ENCODE results near the gene PDE9A.
"Not testable (repeated sequence)": the region's sequence is repeated elsewhere in the genome, so short reads cannot be mapped to it uniquely, and the experiment has no call there.

PDE9A gene

DNA sequence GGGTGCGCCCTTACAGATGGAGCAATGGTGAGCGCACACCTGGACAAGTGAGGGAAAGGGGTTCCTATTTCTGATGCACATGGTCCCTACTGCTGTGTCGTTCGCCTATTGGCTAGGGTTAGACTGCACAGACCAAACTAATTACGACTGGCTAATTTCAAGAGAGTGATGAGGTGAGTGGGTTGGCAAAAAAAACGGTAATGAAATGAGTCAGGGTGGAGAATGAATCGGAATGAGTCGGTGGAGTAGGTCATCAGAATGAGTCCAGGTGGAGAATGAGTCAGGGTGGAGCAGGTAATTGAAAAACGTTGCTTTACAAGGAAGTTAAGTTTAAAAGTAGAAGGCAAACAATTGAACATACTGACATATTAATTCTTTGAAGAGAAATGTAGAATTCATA is 146.1 kb downstream of the PDE9A start:
- Histone ChIP-seq H3K79me2 (ENCODE audit: insufficient read depth, low read length) (no peaks in the 10 kb centered on the region), H3K4me1 (ENCODE audit: insufficient read depth, low read length) (no peaks in the 10 kb centered on the region), H3K9me3 (ENCODE audit: insufficient read depth, low read length, severe bottlenecking) (no peaks in the 10 kb centered on the region), H4K20me1 (ENCODE audit: insufficient read depth, low read length) (no peaks in the 10 kb centered on the region), H3K27ac (ENCODE audit: low read length) (no peak overlapping the region), H2AFZ (ENCODE audit: low read depth, low read length) (no peak overlapping the region), H3K36me3 (ENCODE audit: insufficient read depth, low read length) (no peaks in the 10 kb centered on the region), H3K27me3 (ENCODE audit: insufficient read depth, low read length, poor library complexity) (no peaks in the 10 kb centered on the region), H3K4me3 (ENCODE audit: low read depth in 1 of 2, low read length in 2 of 2) (no peak overlapping the region), H3K9ac (ENCODE audit: low read depth, low read length) (no peak overlapping the region), H3K4me2 (ENCODE audit: insufficient read depth, low read length) (no peak overlapping the region)
- no peak for DNase-seq
- ATAC-seq (ENCODE audit: insufficient read depth, low read depth), result no peak
- TF ChIP-seq, protein P1, sequence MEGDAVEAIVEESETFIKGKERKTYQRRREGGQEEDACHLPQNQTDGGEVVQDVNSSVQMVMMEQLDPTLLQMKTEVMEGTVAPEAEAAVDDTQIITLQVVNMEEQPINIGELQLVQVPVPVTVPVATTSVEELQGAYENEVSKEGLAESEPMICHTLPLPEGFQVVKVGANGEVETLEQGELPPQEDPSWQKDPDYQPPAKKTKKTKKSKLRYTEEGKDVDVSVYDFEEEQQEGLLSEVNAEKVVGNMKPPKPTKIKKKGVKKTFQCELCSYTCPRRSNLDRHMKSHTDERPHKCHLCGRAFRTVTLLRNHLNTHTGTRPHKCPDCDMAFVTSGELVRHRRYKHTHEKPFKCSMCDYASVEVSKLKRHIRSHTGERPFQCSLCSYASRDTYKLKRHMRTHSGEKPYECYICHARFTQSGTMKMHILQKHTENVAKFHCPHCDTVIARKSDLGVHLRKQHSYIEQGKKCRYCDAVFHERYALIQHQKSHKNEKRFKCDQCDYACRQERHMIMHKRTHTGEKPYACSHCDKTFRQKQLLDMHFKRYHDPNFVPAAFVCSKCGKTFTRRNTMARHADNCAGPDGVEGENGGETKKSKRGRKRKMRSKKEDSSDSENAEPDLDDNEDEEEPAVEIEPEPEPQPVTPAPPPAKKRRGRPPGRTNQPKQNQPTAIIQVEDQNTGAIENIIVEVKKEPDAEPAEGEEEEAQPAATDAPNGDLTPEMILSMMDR (IDR thresholded peaks at IDR 0.05; ENCODE audit: borderline replicate concordance, extremely low read depth, low read length, poor library complexity, severe bottlenecking), result no peak
- no peak for TF ChIP-seq EZH2 (IDR thresholded peaks at IDR 0.05; ENCODE audit: borderline replicate concordance, low read depth, low read length, severe bottlenecking)

DNA sequence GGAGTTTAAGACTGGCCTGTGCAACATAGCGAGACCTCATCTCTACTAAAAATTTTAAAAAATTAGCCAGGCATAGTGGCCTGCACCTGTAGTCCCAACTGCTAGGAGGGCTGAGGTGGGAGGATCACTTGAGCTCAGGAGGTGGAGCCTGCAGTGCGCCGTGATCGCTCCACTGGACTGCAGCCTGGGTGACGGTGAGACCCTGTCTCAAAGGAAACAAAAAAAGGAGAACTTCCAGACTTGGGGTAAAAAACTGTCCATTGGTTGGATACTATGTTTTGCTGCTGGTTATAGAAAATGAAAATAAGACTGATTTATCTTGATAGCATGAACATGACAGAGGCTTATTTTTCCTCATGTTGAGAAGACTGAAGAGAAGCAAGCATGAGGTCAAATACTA is 146.5 kb downstream of the PDE9A start:
- Histone ChIP-seq H4K20me1 (ENCODE audit: insufficient read depth, low read length) (no peaks in the 10 kb centered on the region), H3K9me3 (ENCODE audit: insufficient read depth, low read length, severe bottlenecking) (no peaks in the 10 kb centered on the region), H3K36me3 (ENCODE audit: insufficient read depth, low read length) (no peaks in the 10 kb centered on the region), H3K27ac (ENCODE audit: low read length) (no peak overlapping the region), H3K4me3 (ENCODE audit: low read depth in 1 of 2, low read length in 2 of 2) (no peak overlapping the region), H3K4me1 (ENCODE audit: insufficient read depth, low read length) (no peaks in the 10 kb centered on the region), H3K9ac (ENCODE audit: low read depth, low read length) (no peak overlapping the region), H3K79me2 (ENCODE audit: insufficient read depth, low read length) (no peaks in the 10 kb centered on the region), H3K27me3 (ENCODE audit: insufficient read depth, low read length, poor library complexity) (no peaks in the 10 kb centered on the region), H2AFZ (ENCODE audit: low read depth, low read length) (no peak overlapping the region), H3K4me2 (ENCODE audit: insufficient read depth, low read length) (no peak overlapping the region)
- ATAC-seq (ENCODE audit: insufficient read depth, low read depth) (no peak), DNase-seq (no peak)
- TF ChIP-seq EZH2 (IDR thresholded peaks at IDR 0.05; ENCODE audit: borderline replicate concordance, low read depth, low read length, severe bottlenecking), result no peak
- TF ChIP-seq, protein P1 (IDR thresholded peaks at IDR 0.05; ENCODE audit: borderline replicate concordance, extremely low read depth, low read length, poor library complexity, severe bottlenecking), result no peak

DNA sequence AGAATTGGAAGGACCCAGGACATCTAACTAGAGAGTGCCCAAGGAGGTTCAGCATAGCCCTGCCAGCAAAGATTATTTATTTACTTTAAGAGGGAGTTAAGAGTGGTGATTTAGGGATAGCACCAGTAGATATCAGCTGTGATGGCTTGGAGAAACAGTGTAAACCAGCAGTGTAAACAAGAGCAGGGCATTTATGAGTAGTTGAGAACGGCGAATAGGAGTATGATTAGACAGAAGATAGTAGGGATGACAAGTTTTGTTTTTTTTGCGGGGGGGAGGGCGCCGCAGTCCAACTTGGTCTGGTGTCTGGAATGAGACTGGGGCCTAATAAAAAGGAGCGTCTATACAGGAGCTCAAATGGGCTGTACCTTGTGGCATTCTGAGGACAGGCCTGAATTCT is 148.2 kb downstream of the PDE9A start:
- H3K27ac ChIP-seq (ENCODE audit: low read length); H3K4me3 ChIP-seq (ENCODE audit: low read depth in 1 of 2, low read length in 2 of 2); H3K27me3 ChIP-seq (ENCODE audit: insufficient read depth, low read length, poor library complexity); H3K4me2 ChIP-seq (ENCODE audit: insufficient read depth, low read length); H3K9ac ChIP-seq (ENCODE audit: low read depth, low read length); H3K36me3 ChIP-seq (ENCODE audit: insufficient read depth, low read length); H3K4me1 ChIP-seq (ENCODE audit: insufficient read depth, low read length); H3K9me3 ChIP-seq (ENCODE audit: insufficient read depth, low read length, severe bottlenecking); H4K20me1 ChIP-seq (ENCODE audit: insufficient read depth, low read length); ATAC-seq (ENCODE audit: insufficient read depth, low read depth); H3K79me2 ChIP-seq (ENCODE audit: insufficient read depth, low read length); DNase-seq; H2AFZ ChIP-seq (ENCODE audit: low read depth, low read length): not testable (repeated sequence)

- Histone ChIP-seq H3K4me2 (ENCODE audit: insufficient read depth, low read length) (no peak overlapping the region), H3K27me3 (ENCODE audit: insufficient read depth, low read length, poor library complexity) (peaks cover 3% of the 10 kb centered on the region), H3K4me1 (ENCODE audit: insufficient read depth, low read length) (no peaks in the 10 kb centered on the region), H4K20me1 (ENCODE audit: insufficient read depth, low read length) (no peaks in the 10 kb centered on the region), H3K27ac (ENCODE audit: low read length) (no peak overlapping the region), H3K79me2 (ENCODE audit: insufficient read depth, low read length) (no peaks in the 10 kb centered on the region), H2AFZ (ENCODE audit: low read depth, low read length) (no peak overlapping the region), H3K36me3 (ENCODE audit: insufficient read depth, low read length) (no peaks in the 10 kb centered on the region), H3K9ac (ENCODE audit: low read depth, low read length) (no peak overlapping the region), H3K4me3 (ENCODE audit: low read depth in 1 of 2, low read length in 2 of 2) (no peak overlapping the region), H3K9me3 (ENCODE audit: insufficient read depth, low read length, severe bottlenecking) (no peaks in the 10 kb centered on the region)
- TF ChIP-seq EZH2 (IDR thresholded peaks at IDR 0.05; ENCODE audit: borderline replicate concordance, low read depth, low read length, severe bottlenecking), result no peak
- ATAC-seq (ENCODE audit: insufficient read depth, low read depth) (no peak), DNase-seq (no peak)
These were observed 153.2 kb downstream of the PDE9A start for GRCh38 chr21:42806509-42807140.

DNA sequence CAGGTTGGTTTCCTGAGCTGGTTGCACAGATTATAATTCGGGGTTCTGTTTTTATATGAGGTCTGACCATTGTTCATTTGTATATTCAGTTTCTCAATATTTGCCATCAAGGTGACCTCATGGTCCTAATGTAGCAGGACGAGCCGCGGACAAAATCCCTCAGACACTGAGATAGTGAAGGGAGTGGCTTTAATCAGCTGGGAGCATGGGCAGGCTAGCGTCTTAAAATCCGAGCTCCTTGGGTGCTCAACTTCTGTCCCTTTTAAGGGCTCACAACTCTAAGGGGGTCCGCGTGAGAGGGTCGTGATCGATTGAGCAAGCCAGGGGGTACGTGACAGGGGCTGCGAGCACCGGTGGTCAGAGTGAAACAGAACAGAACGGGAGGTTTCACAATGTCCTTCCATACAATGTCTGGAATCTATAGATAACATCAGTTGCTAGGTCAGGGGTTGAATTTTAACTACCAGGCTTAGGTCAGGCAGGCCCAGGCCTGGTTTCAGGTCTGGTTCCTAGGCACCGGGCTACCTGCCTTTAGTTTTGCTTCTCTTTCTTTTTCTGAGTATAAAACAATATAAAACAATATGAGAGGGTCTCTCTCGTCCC is 154.0 kb downstream of the PDE9A start:
- not testable (repeated sequence) for H3K9ac ChIP-seq (ENCODE audit: low read depth, low read length); H3K4me3 ChIP-seq (ENCODE audit: low read depth in 1 of 2, low read length in 2 of 2); H3K27ac ChIP-seq (ENCODE audit: low read length); H2AFZ ChIP-seq (ENCODE audit: low read depth, low read length); H3K36me3 ChIP-seq (ENCODE audit: insufficient read depth, low read length); ATAC-seq (ENCODE audit: insufficient read depth, low read depth); H3K9me3 ChIP-seq (ENCODE audit: insufficient read depth, low read length, severe bottlenecking); H4K20me1 ChIP-seq (ENCODE audit: insufficient read depth, low read length); DNase-seq; H3K27me3 ChIP-seq (ENCODE audit: insufficient read depth, low read length, poor library complexity); H3K79me2 ChIP-seq (ENCODE audit: insufficient read depth, low read length); H3K4me1 ChIP-seq (ENCODE audit: insufficient read depth, low read length); H3K4me2 ChIP-seq (ENCODE audit: insufficient read depth, low read length)

Measured in DND-41 (cell line).